RPMI7951 (cell line): ENCODE results near the gene CAVIN4. TPM values are rescaled to one million over a fixed set of nuclear protein-coding genes. Genes with fewer than 3 reads are reported as not detected.

Experiments used
- DNase-seq: peaks from one replicate; pipeline ENCODE4 v3.0.0-alpha.2; 2012; ENCODE audit warnings: low read depth
- total RNA-seq: library from RNA; depleted of rRNA; stranded (reverse); fragments of >200 nt; shearing (Covaris generic); gene quantifications from 2 replicates; pipeline ENCODE4 v1.2.3, GENCODE V29; 2014; rRNA removed

Gene CAVIN4, protein sequence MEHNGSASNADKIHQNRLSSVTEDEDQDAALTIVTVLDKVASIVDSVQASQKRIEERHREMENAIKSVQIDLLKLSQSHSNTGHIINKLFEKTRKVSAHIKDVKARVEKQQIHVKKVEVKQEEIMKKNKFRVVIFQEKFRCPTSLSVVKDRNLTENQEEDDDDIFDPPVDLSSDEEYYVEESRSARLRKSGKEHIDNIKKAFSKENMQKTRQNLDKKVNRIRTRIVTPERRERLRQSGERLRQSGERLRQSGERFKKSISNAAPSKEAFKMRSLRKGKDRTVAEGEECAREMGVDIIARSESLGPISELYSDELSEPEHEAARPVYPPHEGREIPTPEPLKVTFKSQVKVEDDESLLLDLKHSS
- total RNA-seq, result 0.48 and 0.59 TPM in 2 replicates

DNA sequence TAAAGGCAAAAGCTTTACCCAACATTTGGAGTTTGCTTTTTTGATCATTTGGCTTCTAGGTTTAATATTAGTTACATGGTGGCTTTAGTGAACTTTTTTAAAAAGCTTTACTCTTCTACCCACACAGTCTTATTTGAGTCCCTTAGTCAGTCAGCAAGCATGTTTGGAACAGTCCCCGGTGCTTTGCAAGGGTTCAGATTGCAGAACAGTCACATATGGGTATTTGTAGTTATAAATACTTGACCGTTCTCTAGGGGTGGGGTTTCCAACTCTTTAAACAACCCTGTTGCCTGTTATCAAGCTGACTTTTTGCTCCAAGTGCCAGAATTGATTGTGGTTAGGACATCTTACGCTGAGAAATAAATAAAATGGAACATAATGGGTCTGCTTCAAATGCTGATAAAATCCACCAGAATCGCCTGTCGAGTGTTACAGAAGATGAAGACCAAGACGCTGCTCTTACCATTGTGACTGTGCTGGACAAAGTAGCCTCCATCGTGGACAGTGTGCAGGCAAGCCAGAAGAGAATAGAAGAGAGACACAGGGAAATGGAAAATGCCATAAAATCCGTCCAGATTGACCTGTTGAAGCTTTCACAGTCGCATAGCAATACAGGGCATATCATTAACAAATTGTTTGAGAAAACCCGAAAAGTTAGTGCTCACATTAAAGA is at the start of gene CAVIN4:
CAVIN4 (plus strand) TSS at position 304 of the 673 bp plus-strand sequence; CDS start at position 369, 65 bp downstream.
- DNase-seq, result no peak

GRCh38 chr9:100534401-100534800 is 43.5 kb upstream of the CAVIN4 start:
- no peak for DNase-seq

GRCh38 chr9:100540327-100540726 is 37.6 kb upstream of the CAVIN4 start:
- DNase-seq, result no peak

DNA sequence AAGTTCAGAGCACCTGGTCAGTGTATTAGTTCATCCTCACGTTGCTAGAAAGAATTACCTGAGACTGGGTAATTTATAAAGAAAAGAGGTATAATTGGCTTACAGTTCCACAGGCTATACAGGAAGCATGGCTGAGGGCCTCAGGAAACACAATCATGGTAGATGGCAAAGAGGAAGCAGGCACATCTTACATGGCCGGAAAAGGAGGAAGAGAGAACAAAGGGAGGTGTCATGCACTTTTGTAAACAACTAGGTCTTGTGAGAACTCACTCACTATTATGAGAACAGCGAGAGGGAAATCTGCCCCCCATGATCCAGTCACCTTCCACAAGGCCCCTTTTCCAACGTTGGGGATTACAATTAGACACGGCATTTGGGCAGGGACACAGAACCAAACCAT is 28.8 kb upstream of the CAVIN4 start:
- no peak for DNase-seq

DNA sequence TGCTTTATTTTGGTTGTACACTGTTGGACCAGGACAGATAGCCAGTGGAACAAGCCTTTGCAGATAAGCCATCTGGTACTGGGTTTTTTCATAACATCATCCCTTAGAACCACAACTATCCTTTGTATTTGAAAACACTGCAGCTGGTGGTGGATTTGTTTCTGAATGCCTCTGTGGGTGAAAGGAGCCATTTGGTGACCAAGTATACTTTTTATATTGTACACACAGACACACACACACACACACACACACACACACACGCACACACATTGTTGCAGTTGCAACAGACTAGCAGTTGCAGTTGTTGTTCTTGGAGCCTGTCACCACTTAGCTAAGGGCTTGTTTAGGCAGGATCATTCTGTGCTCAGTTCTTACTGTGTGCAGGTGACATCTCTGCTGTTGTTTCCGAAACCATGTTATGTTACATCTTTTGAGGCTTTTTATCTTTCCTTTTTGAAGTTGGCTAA is 22.9 kb upstream of the CAVIN4 start:
- no peak for DNase-seq

- no peak for DNase-seq
These were observed 22.4 kb upstream of the CAVIN4 start for GRCh38 chr9:100555471-100555870.

- no peak for DNase-seq
These were observed 20.8 kb upstream of the CAVIN4 start for GRCh38 chr9:100557053-100557452.

DNA sequence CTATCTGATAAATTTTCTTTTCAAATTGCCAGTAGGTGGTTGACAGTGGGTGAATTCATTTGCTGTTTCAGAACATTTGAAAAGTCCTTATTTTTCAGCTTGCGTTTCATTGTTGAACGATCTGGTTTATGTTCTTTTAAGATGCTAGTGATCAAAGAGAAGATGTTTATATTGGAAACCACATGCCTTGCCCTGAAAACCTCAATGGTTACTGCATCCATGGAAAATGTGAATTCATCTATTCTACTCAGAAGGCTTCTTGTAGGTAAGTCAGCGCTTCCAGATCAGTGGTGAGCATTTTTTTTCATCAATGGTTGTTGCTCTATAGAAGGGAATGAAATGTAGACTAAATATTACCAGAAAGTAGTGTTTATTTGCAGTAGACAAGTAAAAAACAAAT is 16.6 kb upstream of the CAVIN4 start:
- DNase-seq, result peak; percentile 6

DNA sequence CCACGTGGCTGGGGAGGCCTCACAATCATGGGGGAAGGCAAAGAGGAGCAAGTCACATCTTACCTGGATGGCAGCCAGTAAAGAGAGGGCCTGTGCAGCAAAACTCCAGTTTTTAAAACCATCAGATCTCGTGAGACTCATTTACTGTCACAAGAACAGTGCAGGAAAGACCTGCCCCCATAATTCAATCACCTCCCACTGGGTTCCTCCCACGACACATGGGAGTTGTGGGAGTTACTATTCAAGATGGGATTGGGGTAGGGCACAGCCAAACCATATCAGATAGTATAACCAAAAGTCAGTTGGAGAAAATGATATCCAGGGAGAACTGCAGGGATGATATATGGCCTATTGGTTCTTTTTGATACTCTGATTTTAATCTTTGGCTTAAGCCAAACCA is 10.0 kb upstream of the CAVIN4 start:
- DNase-seq, result no peak

GRCh38 chr9:100573655-100574260 is 4.1 kb upstream of the CAVIN4 start:
- peak; percentile 14 for DNase-seq

GRCh38 chr9:100575006-100575405 is 2.9 kb upstream of the CAVIN4 start:
- no peak for DNase-seq

DNA sequence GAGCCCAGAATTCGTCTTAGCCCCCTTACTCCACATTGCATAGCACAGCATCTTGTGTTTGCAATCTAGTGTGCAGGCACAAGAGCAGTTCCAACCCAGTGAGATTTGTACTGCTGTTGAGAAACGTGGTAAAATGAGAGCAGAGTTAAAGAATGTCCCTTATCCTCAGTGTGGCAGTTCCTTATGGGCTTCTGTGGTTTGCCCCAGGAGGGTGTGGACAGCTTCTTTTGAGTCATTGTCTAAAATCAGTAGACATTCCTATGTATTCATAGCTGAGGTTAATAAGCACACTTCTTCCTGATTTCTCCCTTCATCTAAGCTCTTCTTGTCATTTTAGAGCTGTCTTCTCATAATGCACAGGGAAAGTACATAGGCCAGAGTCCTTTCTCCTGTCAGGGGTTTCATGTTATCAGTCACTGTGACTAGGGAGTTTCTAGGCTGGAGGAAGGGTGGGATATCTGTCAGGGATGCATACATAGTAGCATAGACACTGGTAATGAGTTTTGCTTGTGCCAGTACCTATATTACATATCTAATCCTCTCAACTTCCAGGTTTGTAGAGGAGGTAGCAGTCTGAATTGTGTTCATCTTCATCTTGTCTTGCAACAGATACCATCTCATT is 2.0 kb upstream of the CAVIN4 start:
- DNase-seq, result peak; percentile 67

GRCh38 chr9:100578610-100579009 is 731 bp downstream of the CAVIN4 start:
- DNase-seq, result no peak

- DNase-seq, result no peak
These were observed 1.8 kb downstream of the CAVIN4 start for GRCh38 chr9:100579665-100580064.

DNA sequence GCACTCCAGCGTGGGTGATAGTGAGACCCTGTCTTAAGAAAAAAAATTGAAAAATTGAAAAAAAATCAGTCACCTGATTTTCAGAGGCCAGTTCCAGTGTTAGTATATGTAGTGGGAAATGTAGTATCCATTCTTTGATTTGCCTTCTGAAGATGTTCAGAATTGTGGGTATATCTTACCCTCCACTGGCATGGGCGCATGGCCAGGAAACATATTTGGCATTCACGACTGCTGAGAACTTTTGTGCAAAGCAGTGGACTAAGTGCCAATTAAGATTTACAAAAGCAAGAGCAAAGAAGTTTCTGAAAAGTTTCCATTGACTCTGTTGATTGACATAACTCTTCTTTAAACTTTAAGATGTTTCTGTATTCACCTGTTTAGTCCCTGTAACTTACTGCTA is 2.4 kb downstream of the CAVIN4 start:
- DNase-seq, result no peak

DNA sequence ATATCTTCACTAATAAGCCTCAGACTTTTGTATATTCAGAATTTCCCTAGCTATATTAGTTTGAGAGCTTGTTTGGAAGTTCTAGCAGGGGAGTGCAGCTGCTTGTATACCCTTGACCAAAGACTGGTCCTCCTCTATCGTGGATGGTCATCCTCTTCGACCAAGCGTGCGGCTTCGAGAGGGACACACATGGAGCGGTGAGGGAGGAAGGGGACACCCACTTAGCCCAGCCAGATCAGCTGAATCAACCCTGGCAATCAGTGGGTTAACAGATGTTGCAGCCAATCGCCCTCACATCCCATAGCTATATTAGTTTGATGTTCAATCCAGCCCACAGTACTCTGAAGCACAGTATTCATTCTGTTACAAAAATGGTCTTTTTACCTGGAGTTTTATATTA is 3.2 kb downstream of the CAVIN4 start:
- no peak for DNase-seq

GRCh38 chr9:100581661-100582060 is 3.8 kb downstream of the CAVIN4 start:
- DNase-seq, result no peak

- DNase-seq, result no peak
These were observed 5.3 kb downstream of the CAVIN4 start for GRCh38 chr9:100583014-100583802.

GRCh38 chr9:100584951-100585350 is 7.1 kb downstream of the CAVIN4 start:
- DNase-seq, result no peak

GRCh38 chr9:100586093-100586492 is 8.2 kb downstream of the CAVIN4 start:
- DNase-seq, result no peak

- peak; percentile 86 for DNase-seq
These were observed 9.5 kb downstream of the CAVIN4 start for GRCh38 chr9:100587375-100587774.
